ENCODE results near the gene RPS6KA4.
"Not testable (repeated sequence)": the region's sequence is repeated elsewhere in the genome, so short reads cannot be mapped to it uniquely, and the experiment has no call there.

The RPS6KA4 gene

GRCh38 chr11:64409707-64410403, 50.9 kb downstream of the RPS6KA4 start:
- CTCF ChIA-PET: no interaction called here
- POLR2A ChIA-PET (ENCODE audit: low non-redundant PET): no interaction called here
- TF ChIP-seq CTCF (conservative IDR thresholded peaks at IDR 0.05; ENCODE audit: low read depth): no peak
- no peak overlapping the region for H3K27ac ChIP-seq
- DNase-seq (ENCODE audit: low spot score): no peak

DNA sequence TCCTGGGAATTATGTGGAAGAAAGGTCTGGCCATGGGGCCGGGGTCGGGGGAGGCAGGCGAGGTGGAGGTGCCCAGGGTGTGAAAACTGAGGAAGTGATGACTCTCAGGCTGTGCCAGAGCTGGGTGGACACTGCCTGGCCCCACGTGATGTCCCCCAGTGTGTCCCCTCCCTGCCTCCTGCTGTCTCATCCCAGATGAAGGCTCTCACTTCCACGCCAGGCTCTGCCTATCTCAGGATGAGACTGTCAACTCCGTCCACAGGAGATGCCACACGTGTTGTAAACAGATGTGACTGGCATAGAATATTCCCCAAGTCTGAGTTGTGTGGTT, 51.4 kb downstream of the RPS6KA4 start:
- no peak for DNase-seq (ENCODE audit: low spot score)
- H3K27ac ChIP-seq: no peak overlapping the region
- CTCF ChIA-PET: no interaction called here
- POLR2A ChIA-PET (ENCODE audit: low non-redundant PET): no interaction called here
- no peak for TF ChIP-seq CTCF (conservative IDR thresholded peaks at IDR 0.05; ENCODE audit: low read depth)

GRCh38 chr11:64413417-64413816, 54.5 kb downstream of the RPS6KA4 start:
- no peak for DNase-seq (ENCODE audit: low spot score)
- TF ChIP-seq CTCF (conservative IDR thresholded peaks at IDR 0.05; ENCODE audit: low read depth): no peak
- H3K27ac ChIP-seq: no peak overlapping the region
- CTCF ChIA-PET: interaction anchor here (0.6 to 1.5 kb wide), 2 partner anchors 36 to 237 kb away, joined by 3 read pairs; no protein-coding TSS in a partner anchor
- POLR2A ChIA-PET (ENCODE audit: low non-redundant PET): no interaction called here

DNA sequence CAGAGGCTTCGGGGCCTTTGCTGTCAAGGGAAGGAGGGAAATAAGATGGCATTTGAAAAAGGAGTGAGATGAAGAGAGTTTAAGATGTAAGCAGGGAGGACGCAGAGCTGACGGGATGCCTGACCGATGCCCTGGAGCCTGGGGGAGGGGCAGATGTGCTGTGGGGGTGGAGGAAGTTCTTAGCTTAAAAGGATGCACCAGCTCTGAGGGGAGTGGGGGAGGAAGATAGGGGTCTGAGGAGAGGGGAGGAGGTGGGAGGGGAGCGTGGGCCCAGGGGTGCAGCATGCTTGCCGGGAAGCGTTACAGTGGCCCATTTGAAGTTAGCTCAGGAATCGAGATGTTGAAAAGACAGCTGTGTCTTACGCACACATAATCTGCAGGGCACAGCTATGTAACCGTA, 56.3 kb downstream of the RPS6KA4 start:
- ChIA-PET POLR2A (ENCODE audit: low non-redundant PET) (no interaction called here), CTCF (no interaction called here)
- no peak for TF ChIP-seq CTCF (conservative IDR thresholded peaks at IDR 0.05; ENCODE audit: low read depth)
- no peak for DNase-seq (ENCODE audit: low spot score)
- no peak overlapping the region for H3K27ac ChIP-seq

- no peak for TF ChIP-seq CTCF (conservative IDR thresholded peaks at IDR 0.05; ENCODE audit: low read depth)
- ChIA-PET POLR2A (ENCODE audit: low non-redundant PET) (no interaction called here), CTCF (no interaction called here)
- no peak for DNase-seq (ENCODE audit: low spot score)
- no peak overlapping the region for H3K27ac ChIP-seq
These were observed 57.2 kb downstream of the RPS6KA4 start for GRCh38 chr11:64415996-64416728.

DNA sequence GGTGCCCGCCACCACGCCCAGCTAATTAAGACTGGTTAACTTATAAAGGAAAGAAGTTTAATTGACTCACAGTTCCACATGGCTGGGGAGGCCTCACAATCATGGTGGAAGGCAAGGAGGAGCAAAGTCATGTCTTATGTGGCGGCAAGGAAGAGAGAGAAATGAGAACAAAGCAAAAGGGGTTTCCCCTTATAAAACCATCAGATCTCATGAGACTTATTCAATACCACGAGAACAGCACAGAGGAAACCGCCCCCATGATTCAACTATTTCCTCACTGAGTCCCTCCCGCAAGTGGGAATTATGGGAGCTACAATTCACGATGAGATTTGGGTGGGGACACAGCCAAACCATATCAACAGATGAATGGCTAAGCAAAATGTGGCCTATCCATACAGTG, 59.3 kb downstream of the RPS6KA4 start:
- H3K27ac ChIP-seq; DNase-seq (ENCODE audit: low spot score); POLR2A ChIA-PET (ENCODE audit: low non-redundant PET): not testable (repeated sequence)
- CTCF ChIA-PET: interaction anchor here (1.1 kb wide), 1 partner anchor 31 kb away, joined by 3 read pairs; no protein-coding TSS in a partner anchor

GRCh38 chr11:64419257-64419790, 60.4 kb downstream of the RPS6KA4 start:
- H3K27ac ChIP-seq: no peak overlapping the region
- no peak for TF ChIP-seq CTCF (conservative IDR thresholded peaks at IDR 0.05; ENCODE audit: low read depth)
- CTCF ChIA-PET: interaction anchor here (0.6 to 0.9 kb wide), 2 partner anchors 64 to 134 kb away, joined by 3 read pairs; no protein-coding TSS in a partner anchor
- no peak for DNase-seq (ENCODE audit: low spot score)
- POLR2A ChIA-PET (ENCODE audit: low non-redundant PET): no interaction called here

Measured in RWPE1 (cell line).